B cell (primary cell): ENCODE data around the gene NUDT14.

ENCODE experiments used
- EZH2 ChIP-seq: IDR thresholded peaks from 2 replicates; pipeline ENCODE4 v1.6.1; 2012; ENCODE audit warnings: borderline replicate concordance, low read depth, mild to moderate bottlenecking, moderate library complexity, low read length; ENCODE audit not compliant: insufficient read depth, poor library complexity, severe bottlenecking
- TF ChIP-seq, protein P1 (sequence below): fragments of 200-600 bp; IDR thresholded peaks from one replicate; pipeline ENCODE4 v1.8.0; 2022; ENCODE audit warnings: antibody characterized with exemption, mild to moderate bottlenecking

DNA sequence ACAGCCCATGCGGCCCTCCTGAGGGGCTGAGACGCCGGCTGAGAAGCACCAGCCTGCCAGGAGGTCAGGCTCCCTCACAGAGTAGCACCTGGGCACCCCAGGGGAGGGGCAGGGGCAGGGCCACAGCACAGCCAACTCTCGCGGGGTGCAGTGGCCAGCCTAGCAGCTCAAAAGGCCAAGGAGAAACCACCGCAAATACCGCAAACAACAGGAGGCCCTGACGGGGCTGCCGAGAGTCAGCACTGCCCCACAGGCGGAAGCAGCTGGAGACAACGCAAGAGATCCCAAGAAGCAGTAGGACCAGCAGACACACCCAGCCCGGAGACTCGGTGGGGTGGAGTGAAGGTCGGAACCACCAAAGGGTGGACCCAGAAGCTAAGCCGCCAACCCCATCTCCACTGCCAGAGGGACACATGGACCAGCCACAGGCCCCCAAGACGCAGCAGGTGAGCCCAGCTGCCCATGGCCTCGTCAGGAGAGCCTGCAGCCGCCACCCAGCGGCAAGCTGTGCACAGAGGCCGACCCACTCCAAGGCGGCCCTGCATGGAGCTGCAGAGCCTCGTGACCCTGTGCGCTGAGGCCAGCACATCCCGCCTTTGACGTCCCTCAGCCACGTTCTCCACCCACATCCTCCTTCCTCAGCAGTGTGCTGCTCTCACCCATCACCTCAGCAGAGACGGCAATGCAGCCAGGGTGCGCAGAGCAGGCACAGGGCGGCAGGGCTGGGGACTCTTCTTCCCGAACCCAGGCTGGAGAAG lies 35.6 kb upstream of the NUDT14 start:
- TF ChIP-seq, protein P1, sequence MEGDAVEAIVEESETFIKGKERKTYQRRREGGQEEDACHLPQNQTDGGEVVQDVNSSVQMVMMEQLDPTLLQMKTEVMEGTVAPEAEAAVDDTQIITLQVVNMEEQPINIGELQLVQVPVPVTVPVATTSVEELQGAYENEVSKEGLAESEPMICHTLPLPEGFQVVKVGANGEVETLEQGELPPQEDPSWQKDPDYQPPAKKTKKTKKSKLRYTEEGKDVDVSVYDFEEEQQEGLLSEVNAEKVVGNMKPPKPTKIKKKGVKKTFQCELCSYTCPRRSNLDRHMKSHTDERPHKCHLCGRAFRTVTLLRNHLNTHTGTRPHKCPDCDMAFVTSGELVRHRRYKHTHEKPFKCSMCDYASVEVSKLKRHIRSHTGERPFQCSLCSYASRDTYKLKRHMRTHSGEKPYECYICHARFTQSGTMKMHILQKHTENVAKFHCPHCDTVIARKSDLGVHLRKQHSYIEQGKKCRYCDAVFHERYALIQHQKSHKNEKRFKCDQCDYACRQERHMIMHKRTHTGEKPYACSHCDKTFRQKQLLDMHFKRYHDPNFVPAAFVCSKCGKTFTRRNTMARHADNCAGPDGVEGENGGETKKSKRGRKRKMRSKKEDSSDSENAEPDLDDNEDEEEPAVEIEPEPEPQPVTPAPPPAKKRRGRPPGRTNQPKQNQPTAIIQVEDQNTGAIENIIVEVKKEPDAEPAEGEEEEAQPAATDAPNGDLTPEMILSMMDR = no peak
- TF ChIP-seq EZH2 = no peak
